ENCODE measurements around the gene BET1L. TPM values are rescaled to one million over a fixed set of nuclear protein-coding genes. Genes with fewer than 3 reads are reported as not detected.
"Not testable (repeated sequence)": the region's sequence is repeated elsewhere in the genome, so short reads cannot be mapped to it uniquely, and the experiment has no call there.

Gene BET1L
- total RNA-seq, 1 donor from 2014 or later, result 60.5 TPM

DNA sequence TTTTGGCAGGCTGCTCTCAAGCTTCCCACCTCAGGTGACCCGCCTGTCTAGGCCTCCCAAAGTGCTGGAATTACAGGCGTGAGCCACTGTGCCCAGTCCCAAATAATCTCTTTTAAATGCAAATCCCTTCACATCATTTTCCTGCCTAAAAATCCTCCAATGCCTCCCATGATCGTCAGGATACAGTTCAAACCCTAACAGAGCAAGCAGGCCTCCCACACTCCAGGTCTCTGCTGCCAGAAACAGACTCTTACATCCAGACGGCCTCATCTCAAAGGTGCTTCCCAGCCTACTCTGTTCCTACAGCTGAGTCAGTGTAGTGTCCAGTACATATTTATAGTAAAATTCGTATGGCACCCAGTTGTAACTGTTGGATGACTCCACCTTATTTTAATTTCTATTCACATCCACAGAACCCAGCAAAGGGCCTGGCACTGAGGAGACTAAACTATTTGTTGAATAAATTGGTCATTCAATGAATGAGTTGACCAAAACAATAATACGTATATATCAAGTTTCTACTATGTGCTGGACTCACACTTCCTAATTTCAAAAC is 20.7 kb upstream of the BET1L start:
- DNase-seq (ENCODE audit: low spot score), result no peak

GRCh38 chr11:225734-226453 is 18.7 kb upstream of the BET1L start:
- no peak for DNase-seq (ENCODE audit: low spot score)

DNA sequence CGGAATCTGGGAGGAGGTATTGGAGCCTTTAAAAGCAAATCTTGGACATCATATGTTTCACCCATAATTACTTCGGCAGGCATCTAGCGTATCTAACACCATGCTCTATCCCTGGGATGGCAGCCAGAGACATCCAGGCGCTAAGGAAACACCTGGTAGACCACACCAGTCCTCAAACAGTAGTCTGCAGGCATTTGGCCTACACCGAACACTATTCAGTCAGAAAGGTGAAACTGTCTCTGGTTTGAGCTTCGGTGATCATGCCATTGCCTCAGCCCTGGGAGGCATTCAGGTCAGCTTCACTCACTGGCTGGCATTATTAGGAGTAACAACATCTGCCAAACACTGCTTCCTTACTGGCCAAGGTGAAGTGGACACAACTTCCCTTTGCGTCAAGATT is 17.2 kb upstream of the BET1L start:
- no peak for DNase-seq (ENCODE audit: low spot score)

DNA sequence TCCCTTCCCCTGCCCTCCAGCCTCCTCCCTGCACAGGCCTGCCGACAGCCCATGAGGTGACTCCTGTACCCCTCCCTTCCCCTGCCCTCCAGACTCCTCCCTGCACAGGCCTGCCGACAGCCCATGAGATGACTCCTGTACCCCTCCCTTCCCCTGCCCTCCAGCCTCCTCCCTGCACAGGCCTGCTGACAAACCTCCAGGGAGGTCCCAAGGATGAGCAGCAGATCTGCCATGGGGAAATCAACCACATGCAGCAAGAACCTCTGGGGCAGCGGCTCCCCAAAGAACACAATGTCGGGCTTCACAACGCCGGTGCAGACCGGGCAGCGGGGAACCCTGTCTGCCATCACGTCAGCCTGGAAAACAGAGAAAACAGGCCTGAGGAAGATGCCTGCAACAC is 16.7 kb upstream of the BET1L start:
- no peak for DNase-seq (ENCODE audit: low spot score)

DNA sequence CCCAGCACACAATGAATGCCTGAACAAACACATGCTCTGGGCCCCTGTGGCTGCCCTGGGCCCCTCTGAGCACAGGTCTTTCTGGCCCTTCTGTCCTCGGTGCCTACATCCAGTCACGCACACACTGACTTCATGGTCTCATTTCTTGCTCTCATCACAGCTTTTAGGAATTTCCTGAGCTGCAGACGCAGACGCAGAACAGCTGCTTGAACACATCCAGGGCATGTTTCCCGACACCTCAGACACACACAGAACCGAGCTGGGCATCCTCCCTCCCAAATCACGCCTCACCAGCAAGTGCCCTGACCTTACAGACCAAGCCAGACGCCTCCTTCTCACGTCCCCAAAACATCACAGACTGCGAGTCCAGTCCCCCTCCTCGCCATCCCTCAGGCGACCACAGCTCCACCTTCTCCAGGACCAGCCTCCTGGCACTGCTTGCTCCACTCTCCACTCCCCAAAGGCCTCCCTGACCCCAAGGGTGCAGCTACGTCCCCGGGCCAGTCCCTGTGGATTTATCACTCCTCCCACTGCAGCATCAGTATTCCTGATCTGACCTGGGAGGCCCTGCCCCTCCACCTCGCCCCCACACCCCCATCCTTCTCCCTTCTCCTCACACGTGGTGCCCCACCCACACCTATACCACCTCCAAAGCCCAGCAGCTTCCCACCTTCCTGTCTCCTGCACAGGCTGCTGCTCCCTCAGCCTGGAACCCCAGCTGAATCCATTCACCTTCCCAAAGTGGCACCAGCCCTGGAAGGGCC is 16.0 kb upstream of the BET1L start:
- DNase-seq (ENCODE audit: low spot score), result no peak

DNA sequence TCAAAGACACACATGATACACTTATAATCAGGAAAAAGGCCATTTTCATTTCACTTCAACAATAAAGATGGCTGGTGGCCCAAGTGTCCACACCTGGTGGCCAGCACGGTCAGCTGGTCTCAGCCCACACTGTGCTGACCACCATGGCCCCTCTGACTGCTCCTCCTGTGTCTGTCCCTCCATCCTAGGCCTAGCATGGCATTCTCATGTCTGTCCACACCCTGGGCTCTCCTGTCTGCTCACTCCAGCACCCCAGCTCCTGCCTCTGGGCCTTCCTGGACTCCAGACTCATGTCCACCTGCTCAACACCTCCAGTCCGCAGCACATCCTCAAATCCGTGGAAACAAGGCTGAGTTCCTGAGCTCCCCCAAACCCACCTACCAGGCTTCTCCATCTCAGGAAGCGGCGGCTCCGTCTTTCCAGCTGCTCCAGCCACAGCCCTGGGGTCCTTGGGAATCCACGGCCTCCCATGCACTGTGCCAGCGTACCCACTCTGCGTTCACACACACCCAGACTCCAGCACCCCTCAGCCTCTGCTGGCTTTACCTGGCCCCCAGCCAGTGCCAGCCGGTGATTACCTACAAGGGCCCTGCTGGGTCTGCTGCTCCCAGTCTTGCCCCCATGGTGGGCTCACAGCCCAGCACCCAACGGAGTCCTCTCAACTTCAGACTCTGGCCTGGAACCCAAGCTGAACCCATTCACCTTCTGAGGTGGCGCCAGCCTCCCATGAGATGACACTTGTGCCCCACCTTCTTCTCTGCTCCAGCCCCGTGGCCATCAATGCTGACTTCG is 15.0 kb upstream of the BET1L start:
- no peak for DNase-seq (ENCODE audit: low spot score)

- DNase-seq (ENCODE audit: low spot score), result no peak
Measured at GRCh38 chr11:221539-221938, 14.3 kb upstream of the BET1L start.

GRCh38 chr11:220641-221215 is 13.5 kb upstream of the BET1L start:
- DNase-seq (ENCODE audit: low spot score), result not testable (repeated sequence)

DNA sequence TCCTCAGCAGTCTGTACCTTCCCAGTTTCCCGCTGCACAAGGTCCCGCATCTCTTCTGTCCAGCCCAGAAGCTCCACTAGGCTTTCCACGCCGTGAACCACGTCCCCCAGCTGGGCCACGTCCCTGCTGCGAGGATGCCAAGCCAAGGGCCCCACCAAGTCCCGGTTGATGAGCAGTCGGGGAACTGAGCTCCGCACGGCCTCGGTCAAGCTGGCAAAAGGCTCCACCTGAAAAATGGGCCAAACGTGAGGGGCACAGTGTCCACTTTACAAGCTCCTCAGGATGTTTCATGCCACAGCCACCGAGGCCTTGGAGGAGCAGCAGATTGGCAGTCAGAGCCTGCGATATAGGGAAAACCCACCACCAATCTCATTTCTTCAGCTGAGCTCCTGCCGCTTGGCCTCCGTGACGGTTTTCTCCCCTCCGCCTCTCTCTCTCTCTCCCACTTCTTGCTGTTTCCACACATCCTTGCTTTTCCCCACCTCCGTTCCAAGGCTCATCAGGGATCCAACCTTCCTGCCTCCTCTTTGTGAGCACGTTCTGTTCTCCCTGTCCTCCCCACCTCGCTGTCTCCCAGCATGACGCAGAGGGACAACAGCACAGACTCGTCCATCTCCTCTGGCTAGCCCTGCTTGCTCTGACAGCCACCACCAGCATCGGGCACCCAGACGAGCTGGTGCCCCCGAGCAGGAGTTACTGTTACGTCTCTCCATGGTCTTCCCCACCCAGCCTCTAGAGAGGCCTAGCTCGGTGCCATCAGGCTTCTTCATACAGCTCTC is 11.8 kb upstream of the BET1L start:
- no peak for DNase-seq (ENCODE audit: low spot score)

GRCh38 chr11:217704-218103 is 10.5 kb upstream of the BET1L start:
- DNase-seq (ENCODE audit: low spot score), result no peak

GRCh38 chr11:216081-216974 is 9.1 kb upstream of the BET1L start:
- DNase-seq (ENCODE audit: low spot score), result no peak

GRCh38 chr11:215581-216037 is 8.4 kb upstream of the BET1L start:
- no peak for DNase-seq (ENCODE audit: low spot score)

- DNase-seq (ENCODE audit: low spot score), result no peak
Measured at GRCh38 chr11:214083-214482, 6.9 kb upstream of the BET1L start.

- DNase-seq (ENCODE audit: low spot score), result no peak
Measured at GRCh38 chr11:213111-213510, 5.9 kb upstream of the BET1L start.

DNA sequence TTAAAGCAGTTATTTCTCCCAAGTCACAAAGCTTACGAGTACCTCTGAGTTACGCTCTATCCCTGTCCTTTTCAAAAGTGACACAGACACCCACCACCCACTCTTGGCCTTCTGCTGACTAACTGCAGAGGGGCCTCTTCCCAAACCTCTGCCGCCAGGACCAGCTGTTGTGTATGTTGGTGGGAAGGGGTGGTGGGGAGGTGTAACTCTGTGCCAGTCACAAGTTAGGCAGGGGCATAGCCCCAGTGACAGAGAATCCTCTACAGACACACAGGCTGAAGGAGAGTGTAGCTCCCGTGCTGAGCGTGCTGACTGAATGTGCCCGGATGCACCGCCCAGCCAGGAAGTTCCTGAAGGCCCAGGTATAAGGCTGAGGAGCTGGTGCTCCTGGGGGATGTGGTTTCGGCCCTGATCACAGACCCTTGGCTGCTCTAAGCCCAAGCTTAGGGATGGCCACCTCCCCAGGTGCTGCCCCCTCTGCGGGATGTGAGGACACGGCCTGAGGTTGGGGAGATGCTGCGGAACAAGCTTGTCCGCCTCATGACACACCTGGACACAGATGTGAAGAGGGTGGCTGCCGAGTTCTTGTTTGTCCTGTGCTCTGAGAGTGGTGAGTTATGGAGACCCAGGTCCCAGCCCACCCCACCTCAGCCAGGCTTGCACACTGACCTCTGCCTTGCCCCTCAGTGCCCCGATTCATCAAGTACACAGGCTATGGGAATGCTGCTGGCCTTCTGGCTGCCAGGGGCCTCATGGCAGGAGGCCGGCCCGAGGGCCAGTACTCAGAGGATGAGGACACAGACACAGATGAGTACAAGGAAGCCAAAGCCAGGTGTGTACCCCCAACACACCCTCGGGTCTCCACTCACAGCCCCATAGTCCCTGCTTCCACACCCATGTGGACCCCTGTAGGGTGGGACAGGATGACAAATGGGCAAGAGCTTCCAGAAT is 5.2 kb upstream of the BET1L start:
- DNase-seq (ENCODE audit: low spot score), result no peak

DNA sequence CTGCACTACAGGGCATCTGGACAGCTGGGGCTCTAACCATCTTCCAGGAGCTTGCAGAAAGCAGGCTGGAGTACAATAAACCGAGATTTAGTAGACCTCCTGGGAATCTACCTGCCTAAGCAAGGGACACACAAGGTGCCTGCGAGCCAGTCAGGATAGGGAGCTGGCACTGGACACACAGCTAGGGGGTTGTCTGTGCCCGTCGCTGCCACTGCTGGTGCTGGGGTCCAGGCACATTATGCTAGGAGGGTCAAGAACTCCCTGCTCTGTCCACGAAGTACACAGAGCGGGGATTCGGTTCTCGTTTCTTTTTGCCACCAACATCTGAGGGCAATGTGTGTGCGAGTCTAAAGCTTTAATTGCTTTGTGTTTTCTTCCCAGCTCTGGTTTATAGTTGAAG is 4.5 kb upstream of the BET1L start:
- no peak for DNase-seq (ENCODE audit: low spot score)

- no peak for DNase-seq (ENCODE audit: low spot score)
Measured at GRCh38 chr11:211295-211694, 4.1 kb upstream of the BET1L start.

DNA sequence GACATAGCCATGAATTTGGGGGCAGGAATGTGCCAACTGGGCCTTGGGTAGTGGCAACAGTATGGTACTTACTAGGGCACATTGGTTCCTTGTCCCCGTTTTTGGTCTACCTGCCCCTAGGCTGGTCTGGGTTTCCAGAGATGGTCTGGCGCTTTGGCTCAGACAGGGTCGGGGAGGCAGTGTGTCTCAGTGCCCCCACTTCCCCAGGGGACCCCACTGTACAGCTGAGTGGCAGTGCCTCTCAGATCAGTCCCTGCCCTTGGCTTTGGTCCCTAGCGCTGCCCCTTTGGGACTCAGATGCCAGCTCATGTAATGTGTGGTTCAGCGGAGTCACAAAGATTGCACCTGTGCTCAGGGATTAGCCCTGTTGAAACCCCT is 3.6 kb upstream of the BET1L start:
- DNase-seq (ENCODE audit: low spot score), result no peak

Data from mucosa of gallbladder (tissue), 1 donor.